HUES64 (cell line): ENCODE results near the gene MRGPRX1. TPM values are rescaled to one million over a fixed set of nuclear protein-coding genes. Genes with fewer than 3 reads are reported as not detected.

ENCODE experiments used
- H3K27ac ChIP-seq: 2 replicates; pipeline ENCODE4 v1.7.0; 2013; ENCODE audit warnings: low read depth, low read length, inconsistent platforms
- H3K27me3 ChIP-seq: 2 replicates; pipeline ENCODE4 v1.6.1; 2013; ENCODE audit warnings: mild to moderate bottlenecking, low read length; ENCODE audit not compliant: insufficient read depth
- H3K36me3 ChIP-seq: 2 replicates; pipeline ENCODE4 v1.6.1; 2013; ENCODE audit warnings: mild to moderate bottlenecking, low read length; ENCODE audit not compliant: insufficient read depth
- H3K4me1 ChIP-seq: 2 replicates; pipeline ENCODE4 v1.6.1; 2013; ENCODE audit warnings: mild to moderate bottlenecking, low read length, moderate library complexity; ENCODE audit not compliant: insufficient read depth
- H3K4me3 ChIP-seq: 2 replicates; pipeline ENCODE4 v1.5.1; 2013; ENCODE audit warnings: mild to moderate bottlenecking, low read length, moderate library complexity
- H3K9ac ChIP-seq: 2 replicates; pipeline ENCODE4 v1.6.1; 2013; ENCODE audit warnings: mild to moderate bottlenecking, low read depth, low read length
- H3K9me3 ChIP-seq: 2 replicates; pipeline ENCODE4 v1.6.1; 2013; ENCODE audit warnings: low read depth, low read length; ENCODE audit not compliant: insufficient read depth
- WGBS: fragments of 150-250, 120-280 bp; methylation state at CpG from one replicate; pipeline ENCODE4 v1.1.7; 2013; ENCODE audit warnings: missing lambda C conversion rate; 5-methylcytosine and 5-hydroxymethylcytosine counted together
- polyA plus RNA-seq, 2 experiments: library from polyadenylated mRNA; stranded (reverse); fragments of 50-300 nt; gene quantifications; one replicate each; pipeline ENCODE4 v1.2.3, GENCODE V29; 2013

MRGPRX1 gene
- not detected for polyA plus RNA-seq (2013, experiment 1 of 2)
- not detected for polyA plus RNA-seq (2013, experiment 2 of 2)

DNA sequence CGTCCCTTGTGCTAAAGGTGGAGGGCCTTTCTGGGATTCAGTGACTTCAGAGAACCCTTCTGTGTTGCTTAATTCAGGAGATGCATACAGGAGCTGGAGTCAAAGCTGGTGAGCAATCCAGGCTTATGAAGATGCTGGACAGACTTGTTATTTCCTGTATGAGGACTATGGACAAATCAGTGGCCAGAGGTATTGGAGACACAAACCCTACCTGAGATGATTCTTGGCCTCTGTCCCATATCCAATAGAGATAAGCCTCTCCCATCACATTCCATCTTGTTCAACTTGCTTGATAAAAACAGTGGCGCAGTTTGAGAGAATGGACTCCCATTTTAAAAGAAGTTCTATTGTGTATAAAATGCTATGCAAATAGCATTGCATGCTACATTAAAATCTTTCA is at the start of gene MRGPRX1:
Gene MRGPRX1 (minus strand): TSS at position 101 of the 400 bp plus-strand sequence. CDS start 4,630 bp downstream, outside the sequence.
- Histone ChIP-seq H3K4me3 (no peak within 1 kb of the TSS), H3K36me3 (no peaks in the 10 kb centered on the region), H3K27ac (no peak within 1 kb of the TSS), H3K9me3 (no peaks in the 10 kb centered on the region), H3K9ac (no peak within 1 kb of the TSS), H3K4me1 (peaks cover 11% of the 10 kb centered on the region), H3K27me3 (no peaks in the 10 kb centered on the region)
- 79% methylated on average over 2 of the region's 2 CpGs for WGBS

DNA sequence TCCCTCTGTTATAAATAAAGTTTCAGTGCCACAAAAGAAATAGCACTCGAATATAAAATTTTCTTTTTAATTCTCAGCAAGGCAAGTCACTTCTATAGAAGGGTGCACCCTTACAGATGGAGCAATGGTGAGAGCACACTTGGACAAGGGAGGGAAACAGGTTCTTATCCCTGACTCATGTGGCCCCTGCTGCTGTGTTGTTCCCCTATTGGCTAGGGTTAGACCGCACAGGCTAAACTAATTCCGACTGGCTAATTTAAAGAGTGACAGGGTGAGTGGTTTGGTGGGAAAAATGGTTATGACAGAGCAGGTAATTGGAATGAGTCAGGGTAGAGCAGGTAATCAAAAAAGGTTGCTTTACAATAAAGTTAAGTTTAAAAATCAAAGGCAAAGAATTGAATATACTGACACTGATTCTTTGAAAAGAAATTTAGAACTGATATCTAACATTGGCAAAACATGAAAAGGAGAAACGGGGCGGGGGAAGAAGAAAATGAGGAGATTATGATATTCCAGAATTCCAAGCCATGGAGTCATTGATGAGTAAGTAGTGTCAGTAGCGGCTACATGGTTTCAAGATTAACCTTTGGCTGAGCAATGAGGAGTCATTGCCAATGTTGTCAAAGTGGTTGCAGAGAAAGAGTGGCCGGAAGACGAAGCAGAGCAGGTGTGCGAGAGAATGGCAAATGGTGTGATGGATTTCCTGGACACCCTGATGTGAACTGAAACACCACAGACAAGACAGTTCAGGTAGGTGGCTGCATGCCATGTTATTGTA is 48.4 kb upstream of the MRGPRX1 start:
- Histone ChIP-seq H3K27ac (no peak overlapping the region), H3K4me1 (0 out of 2 replicates have a peak, but pooled peaks cover 4% of the 10 kb centered on the region), H3K36me3 (no peaks in the 10 kb centered on the region), H3K9me3 (no peaks in the 10 kb centered on the region), H3K9ac (no peak overlapping the region), H3K27me3 (no peaks in the 10 kb centered on the region), H3K4me3 (no peak overlapping the region)
- 93% methylated on average over 9 of the region's 9 CpGs for WGBS

DNA sequence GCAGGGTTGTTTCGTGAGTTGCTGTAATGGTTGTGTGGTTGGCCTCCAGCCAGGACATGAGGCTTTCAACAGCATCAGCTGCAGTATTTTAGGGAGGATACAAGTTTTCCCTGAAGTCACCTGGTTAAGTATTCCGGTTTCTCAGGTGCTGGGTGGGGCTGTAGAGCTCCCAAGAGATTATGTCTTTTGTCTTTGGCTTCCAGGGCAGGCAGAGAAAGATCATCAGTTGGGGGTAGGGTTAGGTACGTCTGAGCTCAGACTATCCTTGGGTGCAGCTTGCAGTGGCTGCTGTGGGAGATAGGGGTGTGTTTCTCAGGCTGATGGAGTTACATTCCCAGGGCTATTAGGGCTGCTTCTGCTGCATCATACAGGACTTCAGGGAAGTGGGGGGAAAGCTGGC is 47.5 kb upstream of the MRGPRX1 start:
- Histone ChIP-seq H3K4me3 (no peak overlapping the region), H3K36me3 (no peaks in the 10 kb centered on the region), H3K9ac (no peak overlapping the region), H3K27ac (no peak overlapping the region), H3K27me3 (no peaks in the 10 kb centered on the region), H3K9me3 (no peaks in the 10 kb centered on the region), H3K4me1 (0 out of 2 replicates have a peak, but pooled peaks cover 4% of the 10 kb centered on the region)
- 77% methylated on average over 3 of the region's 3 CpGs for WGBS

DNA sequence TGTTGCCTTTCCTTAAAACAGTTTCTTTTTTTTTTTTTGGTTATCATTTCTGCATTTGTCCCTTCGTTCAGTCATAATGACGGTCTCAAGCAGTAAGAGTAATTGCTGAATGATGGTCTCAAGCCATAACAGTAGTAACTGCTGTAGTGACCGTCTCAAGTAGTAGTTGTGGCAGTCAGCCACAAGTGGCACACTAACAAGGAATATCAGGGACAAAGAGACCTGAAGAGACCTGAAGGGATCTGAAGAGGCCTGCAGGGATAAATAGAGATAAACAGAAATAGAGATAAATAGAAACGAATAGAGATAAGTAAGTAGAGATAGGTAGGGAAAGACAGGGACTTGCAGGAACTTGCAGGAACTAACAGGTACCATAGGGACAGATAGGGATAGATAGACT is 42.7 kb upstream of the MRGPRX1 start:
- Histone ChIP-seq H3K36me3 (no peaks in the 10 kb centered on the region), H3K27ac (no peak overlapping the region), H3K9ac (no peak overlapping the region), H3K4me3 (no peak overlapping the region), H3K27me3 (no peaks in the 10 kb centered on the region), H3K4me1 (no peaks in the 10 kb centered on the region), H3K9me3 (no peaks in the 10 kb centered on the region)
- 86% methylated on average over 4 of the region's 4 CpGs for WGBS

DNA sequence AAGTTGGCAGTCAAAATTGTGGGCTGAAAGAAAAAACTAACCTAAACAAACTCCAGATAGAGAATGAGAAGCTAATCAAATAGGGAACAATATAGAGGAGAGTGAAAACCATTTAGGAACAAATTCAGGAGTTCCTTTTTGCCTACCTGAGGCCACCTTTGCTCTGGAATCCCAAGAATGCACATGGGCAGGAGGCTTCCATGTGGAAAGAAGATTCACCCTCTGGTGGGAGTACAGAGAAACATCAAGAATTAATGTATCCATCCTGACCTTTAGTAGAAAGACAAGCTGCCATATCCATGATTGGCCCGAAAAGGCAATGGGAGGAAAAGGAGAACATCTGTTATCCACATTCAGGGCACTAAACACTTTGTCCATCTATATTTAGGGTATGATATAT is 35.0 kb upstream of the MRGPRX1 start:
- Histone ChIP-seq H3K36me3 (no peaks in the 10 kb centered on the region), H3K27ac (no peak overlapping the region), H3K9me3 (no peaks in the 10 kb centered on the region), H3K9ac (no peak overlapping the region), H3K4me1 (no peaks in the 10 kb centered on the region), H3K27me3 (no peaks in the 10 kb centered on the region), H3K4me3 (no peak overlapping the region)
- WGBS = 80% methylated on average over 1 of the region's 1 CpG

DNA sequence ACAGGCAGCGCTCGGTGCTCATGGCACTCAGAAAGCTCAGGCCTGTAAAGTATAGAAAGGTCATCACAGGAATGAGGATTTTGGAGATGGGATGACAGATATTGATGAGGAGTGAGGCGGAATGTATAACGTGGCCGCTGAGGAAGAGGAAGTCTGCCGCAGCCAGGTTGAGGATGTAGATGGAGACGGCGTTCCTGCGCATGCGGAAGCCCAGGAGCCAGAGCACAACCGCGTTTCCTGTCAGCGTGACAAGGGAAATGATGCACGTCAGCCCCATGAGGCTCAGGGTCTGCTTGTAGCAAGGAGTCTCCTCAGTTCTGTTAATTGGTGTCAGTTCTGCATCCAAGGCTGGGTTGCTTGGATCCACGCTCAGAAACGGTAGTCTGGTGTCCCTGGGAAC is 33.1 kb upstream of the MRGPRX1 start:
- H3K4me1 ChIP-seq = no peaks in the 10 kb centered on the region
- no peak overlapping the region for H3K4me3 ChIP-seq
- 95% methylated on average over 16 of the region's 16 CpGs for WGBS
- H3K27ac ChIP-seq = no peak overlapping the region
- H3K27me3 ChIP-seq = no peaks in the 10 kb centered on the region
- no peak overlapping the region for H3K9ac ChIP-seq
- H3K9me3 ChIP-seq = no peaks in the 10 kb centered on the region
- H3K36me3 ChIP-seq = no peaks in the 10 kb centered on the region

DNA sequence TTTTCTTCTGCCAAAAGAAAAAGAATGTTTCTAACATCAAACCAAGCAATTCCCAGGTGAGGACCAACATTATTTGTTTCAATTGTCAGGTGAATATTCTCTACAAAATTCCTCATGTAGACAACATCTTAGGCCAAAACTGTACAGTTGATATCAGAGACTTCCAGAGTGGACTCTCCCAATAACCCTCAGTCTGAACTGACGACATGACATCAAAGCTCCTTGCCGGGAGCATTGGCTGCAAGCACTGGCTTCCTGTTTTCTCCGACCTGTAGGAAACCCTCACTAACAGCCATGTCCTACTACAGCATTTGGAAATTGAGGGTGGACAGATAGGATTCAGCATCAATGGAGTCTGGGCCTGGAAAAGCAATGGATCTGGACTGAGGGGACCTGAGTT is 30.5 kb upstream of the MRGPRX1 start:
- no peaks in the 10 kb centered on the region for H3K36me3 ChIP-seq
- WGBS = 87% methylated on average over 3 of the region's 3 CpGs
- no peak overlapping the region for H3K27ac ChIP-seq
- no peak overlapping the region for H3K9ac ChIP-seq
- no peaks in the 10 kb centered on the region for H3K9me3 ChIP-seq
- H3K4me1 ChIP-seq = no peaks in the 10 kb centered on the region
- H3K27me3 ChIP-seq = no peaks in the 10 kb centered on the region
- H3K4me3 ChIP-seq = no peak overlapping the region

DNA sequence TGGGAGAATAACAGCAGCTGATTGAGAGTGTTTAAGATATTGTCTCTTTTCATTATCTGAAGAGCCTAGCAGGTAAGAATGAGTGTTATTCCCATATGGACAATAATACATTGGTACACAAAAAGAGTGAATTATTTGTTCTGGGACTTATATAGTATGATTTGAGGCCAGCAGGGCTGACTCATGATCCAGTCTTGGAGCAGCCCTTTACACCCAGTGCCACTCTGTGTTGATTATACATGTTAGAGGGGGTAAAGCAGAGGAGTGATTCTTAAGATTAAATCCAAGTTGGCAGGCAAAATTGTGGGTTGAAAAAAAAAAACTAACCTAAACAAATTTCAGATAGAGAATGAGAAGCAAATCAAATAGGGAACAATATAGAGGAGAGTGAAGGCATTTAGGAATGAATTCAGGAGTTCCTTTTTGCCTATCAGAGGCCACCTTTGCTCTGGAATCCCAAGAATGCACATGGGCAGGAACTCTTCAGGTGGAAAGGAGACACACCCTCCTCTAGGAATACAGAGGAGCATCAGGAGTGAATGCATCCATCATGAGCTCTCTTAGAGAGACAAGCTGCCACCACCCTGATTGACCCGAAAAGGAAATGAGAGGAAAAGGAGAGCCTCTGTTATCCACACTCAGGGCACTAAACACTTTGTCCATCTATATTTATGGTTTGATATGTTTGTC is 19.2 kb upstream of the MRGPRX1 start:
- Histone ChIP-seq H3K27me3 (no peaks in the 10 kb centered on the region), H3K36me3 (no peaks in the 10 kb centered on the region), H3K4me3 (no peak overlapping the region), H3K4me1 (peaks cover 14% of the 10 kb centered on the region), H3K9ac (no peak overlapping the region), H3K27ac (0 out of 2 replicates have a peak overlapping the region, but pooled peaks have one; percentile 18), H3K9me3 (no peaks in the 10 kb centered on the region)
- WGBS = 83% methylated on average over 1 of the region's 1 CpG

DNA sequence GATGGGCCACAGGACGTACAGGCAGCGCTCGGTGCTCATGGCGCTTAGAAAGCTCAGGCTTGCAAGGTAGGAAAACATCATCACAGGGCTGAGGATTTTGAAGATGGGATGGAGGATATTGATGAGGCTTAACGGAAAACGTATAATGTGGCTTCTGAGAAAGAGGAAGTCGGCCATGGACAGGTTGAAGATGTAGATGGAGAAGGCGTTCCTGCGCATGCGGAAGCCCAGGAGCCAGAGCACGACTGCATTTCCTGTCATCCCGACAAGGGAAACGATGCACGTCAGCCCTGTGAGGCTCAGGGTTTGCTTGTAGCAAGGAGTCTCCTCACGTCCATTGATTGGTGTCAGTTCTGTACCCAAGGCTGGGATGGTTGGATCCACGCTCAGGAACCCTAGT is 17.4 kb upstream of the MRGPRX1 start:
- H3K4me3 ChIP-seq = no peak overlapping the region
- peaks cover 14% of the 10 kb centered on the region for H3K4me1 ChIP-seq
- H3K36me3 ChIP-seq = no peaks in the 10 kb centered on the region
- 94% methylated on average over 16 of the region's 16 CpGs for WGBS
- H3K9ac ChIP-seq = no peak overlapping the region
- H3K27me3 ChIP-seq = no peaks in the 10 kb centered on the region
- H3K9me3 ChIP-seq = no peaks in the 10 kb centered on the region
- H3K27ac ChIP-seq = no peak overlapping the region

DNA sequence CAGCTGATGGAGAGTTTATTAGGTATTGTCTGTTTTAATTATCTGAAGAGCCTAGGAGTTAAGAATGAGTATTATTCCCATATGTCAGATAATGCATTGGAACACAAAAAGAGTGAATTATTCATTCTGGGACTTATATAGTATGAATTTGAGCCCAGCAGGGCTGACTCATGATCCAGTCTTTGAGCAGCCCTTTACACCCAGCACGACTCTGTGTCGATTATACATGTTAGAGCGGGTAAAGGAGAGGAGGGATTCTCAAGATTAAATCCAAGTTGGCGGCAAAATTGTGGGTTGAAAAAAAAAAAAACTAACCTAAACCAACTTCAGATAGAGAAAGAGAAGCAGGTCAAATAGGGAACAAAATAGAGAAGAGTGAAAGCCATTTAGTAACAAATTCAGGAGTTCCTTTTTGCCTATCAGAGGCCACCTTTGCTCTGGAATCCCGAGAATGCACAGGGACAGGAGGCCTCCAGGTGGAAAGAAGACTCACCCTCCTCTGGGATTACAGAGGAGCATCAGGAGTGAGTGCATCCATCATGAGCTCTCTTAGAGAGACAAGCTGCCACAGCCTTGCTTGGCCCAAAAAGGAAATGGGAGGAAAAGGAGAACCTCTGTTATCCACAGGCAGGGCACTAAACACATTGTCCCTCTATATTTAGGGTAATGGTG is 3.1 kb downstream of the MRGPRX1 start:
- H3K9me3 ChIP-seq = no peaks in the 10 kb centered on the region
- H3K36me3 ChIP-seq = no peaks in the 10 kb centered on the region
- H3K4me3 ChIP-seq = no peak overlapping the region
- peaks cover 11% of the 10 kb centered on the region for H3K4me1 ChIP-seq
- no peak overlapping the region for H3K27ac ChIP-seq
- no peak overlapping the region for H3K9ac ChIP-seq
- WGBS = 87% methylated on average over 4 of the region's 5 CpGs
- no peaks in the 10 kb centered on the region for H3K27me3 ChIP-seq

DNA sequence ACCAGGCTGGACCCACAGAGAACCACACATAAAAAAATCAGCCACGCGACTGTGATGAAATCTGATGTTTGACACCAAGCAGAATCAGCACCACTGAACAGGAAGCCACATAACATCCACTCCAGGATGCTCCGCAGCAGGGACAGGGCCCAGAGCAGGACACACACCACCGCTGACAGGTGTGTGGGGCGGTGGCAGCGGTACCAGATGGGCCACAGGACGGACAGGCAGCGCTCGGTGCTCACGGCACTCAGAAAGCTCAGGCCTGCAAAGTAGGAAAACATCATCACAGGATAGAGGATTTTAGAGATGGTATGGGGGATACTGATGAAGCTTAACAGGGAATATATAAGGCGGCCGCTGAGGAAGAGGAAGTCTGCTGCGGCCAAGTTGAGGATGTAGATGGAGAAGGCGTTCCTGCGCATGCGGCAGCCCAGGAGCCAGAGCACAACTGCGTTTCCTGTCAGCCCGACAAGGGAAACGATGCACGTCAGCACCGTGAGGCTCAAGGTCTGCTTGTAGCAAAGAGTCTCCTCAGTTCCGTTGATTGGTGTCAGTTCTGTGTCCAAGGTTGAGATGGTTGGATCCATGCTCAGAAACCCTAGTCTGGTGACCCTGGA is 4.9 kb downstream of the MRGPRX1 start:
- Histone ChIP-seq H3K27ac (no peak overlapping the region), H3K9me3 (no peaks in the 10 kb centered on the region), H3K36me3 (no peaks in the 10 kb centered on the region), H3K9ac (no peak overlapping the region), H3K4me3 (no peak overlapping the region), H3K4me1 (peaks cover 11% of the 10 kb centered on the region), H3K27me3 (no peaks in the 10 kb centered on the region)
- WGBS = 95% methylated on average over 22 of the region's 22 CpGs
